ES-I3 (cell line): ENCODE data around the gene ITGA7.

Experiments used
- H3K36me3 ChIP-seq: 2 replicates; pipeline ENCODE4 v1.6.1; 2013; ENCODE audit warnings: mild to moderate bottlenecking, low read length, control low read depth, moderate library complexity; ENCODE audit not compliant: insufficient read depth
- H3K4me1 ChIP-seq: 2 replicates; pipeline ENCODE4 v1.6.1; 2013; ENCODE audit warnings: mild to moderate bottlenecking, control low read depth, low read length; ENCODE audit not compliant: insufficient read depth
- H3K9ac ChIP-seq: 2 replicates; pipeline ENCODE4 v1.6.1; 2013; ENCODE audit warnings: low read depth, mild to moderate bottlenecking, low read length, moderate library complexity
- H3K9me3 ChIP-seq: 2 replicates; pipeline ENCODE4 v1.6.1; 2013; ENCODE audit warnings: mild to moderate bottlenecking, low read length, moderate library complexity; ENCODE audit not compliant: control insufficient read depth, insufficient read depth

The ITGA7 gene

GRCh38 chr12:55676707-55677106 lies 31.0 kb downstream of the ITGA7 start:
- Histone ChIP-seq H3K4me1 (no peaks in the 10 kb centered on the region; the same call in 1 of the 2 replicates), H3K9me3 (no peaks in the 10 kb centered on the region), H3K9ac (no peak overlapping the region), H3K36me3 (no peaks in the 10 kb centered on the region)

GRCh38 chr12:55675666-55676065 lies 32.0 kb downstream of the ITGA7 start:
- Histone ChIP-seq H3K4me1 (no peaks in the 10 kb centered on the region), H3K36me3 (no peaks in the 10 kb centered on the region), H3K9ac (no peak overlapping the region), H3K9me3 (no peaks in the 10 kb centered on the region)

GRCh38 chr12:55673638-55674037 lies 34.1 kb downstream of the ITGA7 start:
- H3K9ac ChIP-seq: no peak overlapping the region
- no peaks in the 10 kb centered on the region for H3K9me3 ChIP-seq
- no peaks in the 10 kb centered on the region for H3K4me1 ChIP-seq
- H3K36me3 ChIP-seq: no peaks in the 10 kb centered on the region

DNA sequence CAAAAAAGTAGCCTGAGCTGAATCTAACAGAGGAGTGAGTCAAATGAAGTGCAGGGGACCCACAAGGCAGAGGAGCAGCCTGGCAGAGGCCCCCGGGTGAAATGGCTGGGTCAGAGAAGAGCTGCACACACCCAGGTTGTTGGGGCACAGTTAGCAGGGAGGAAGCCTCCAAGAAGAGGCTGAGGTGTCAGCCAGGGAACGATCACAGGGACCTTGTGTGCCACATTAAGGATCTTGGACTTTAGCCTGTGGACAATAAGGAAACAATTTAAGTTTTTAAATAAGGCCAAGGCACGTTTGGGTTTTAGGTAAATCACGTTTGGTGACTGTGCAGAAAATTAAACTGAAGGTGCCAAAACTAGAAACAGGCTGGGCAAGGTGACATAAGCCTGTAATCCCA lies 36.0 kb downstream of the ITGA7 start:
- Histone ChIP-seq H3K9ac (no peak overlapping the region), H3K4me1 (no peaks in the 10 kb centered on the region), H3K9me3 (no peaks in the 10 kb centered on the region)

DNA sequence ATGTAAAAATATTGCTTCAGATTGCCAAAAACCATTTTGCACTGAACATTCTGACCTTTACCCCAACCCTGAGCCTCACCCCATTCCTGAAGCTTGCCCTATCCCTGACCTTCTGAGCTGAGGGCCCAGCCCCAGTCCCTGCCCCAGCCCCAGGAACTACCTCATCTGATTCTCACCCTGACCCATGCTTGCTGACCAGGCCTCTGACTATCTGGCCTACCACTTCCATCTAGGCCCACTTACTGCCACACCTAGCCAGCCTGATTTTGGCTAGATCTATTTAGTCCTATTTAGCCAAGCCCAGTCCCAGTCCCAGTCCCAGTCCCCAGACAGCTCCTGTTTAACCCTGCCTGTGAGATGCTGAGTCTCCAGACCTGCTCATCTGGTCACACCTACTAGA lies 37.4 kb downstream of the ITGA7 start:
- Histone ChIP-seq H3K9ac (no peak overlapping the region), H3K36me3 (no peaks in the 10 kb centered on the region), H3K4me1 (no peaks in the 10 kb centered on the region), H3K9me3 (no peaks in the 10 kb centered on the region)

More for the DNA sequence above, 36.0 kb downstream of the ITGA7 start:
- no peaks in the 10 kb centered on the region for H3K36me3 ChIP-seq

GRCh38 chr12:55666508-55666907 lies 41.2 kb downstream of the ITGA7 start:
- Histone ChIP-seq H3K9ac (no peak overlapping the region), H3K36me3 (no peaks in the 10 kb centered on the region), H3K4me1 (no peaks in the 10 kb centered on the region)

DNA sequence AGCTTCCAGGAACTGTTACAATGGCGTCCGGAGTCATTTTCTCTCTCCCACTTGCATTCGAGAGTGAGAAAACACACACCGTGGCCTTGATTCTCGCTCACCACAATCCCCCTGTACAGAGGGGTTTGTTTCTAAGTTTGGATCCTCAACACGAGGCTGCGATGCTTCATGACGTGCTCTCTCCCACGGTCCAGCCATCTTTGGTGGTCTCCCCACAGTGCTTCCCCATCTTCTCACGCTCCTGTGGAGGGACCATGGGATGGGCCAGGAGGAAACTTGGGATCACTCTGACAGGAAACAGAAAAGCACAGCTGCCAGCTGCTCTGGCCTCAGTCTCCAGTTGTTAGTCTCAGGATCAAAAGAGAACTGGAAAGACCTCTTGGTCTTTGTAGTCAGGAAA lies 42.9 kb downstream of the ITGA7 start:
- Histone ChIP-seq H3K36me3 (no peaks in the 10 kb centered on the region), H3K4me1 (no peaks in the 10 kb centered on the region), H3K9me3 (no peaks in the 10 kb centered on the region)

More at GRCh38 chr12:55666508-55666907, 41.2 kb downstream of the ITGA7 start:
- no peaks in the 10 kb centered on the region for H3K9me3 ChIP-seq

DNA sequence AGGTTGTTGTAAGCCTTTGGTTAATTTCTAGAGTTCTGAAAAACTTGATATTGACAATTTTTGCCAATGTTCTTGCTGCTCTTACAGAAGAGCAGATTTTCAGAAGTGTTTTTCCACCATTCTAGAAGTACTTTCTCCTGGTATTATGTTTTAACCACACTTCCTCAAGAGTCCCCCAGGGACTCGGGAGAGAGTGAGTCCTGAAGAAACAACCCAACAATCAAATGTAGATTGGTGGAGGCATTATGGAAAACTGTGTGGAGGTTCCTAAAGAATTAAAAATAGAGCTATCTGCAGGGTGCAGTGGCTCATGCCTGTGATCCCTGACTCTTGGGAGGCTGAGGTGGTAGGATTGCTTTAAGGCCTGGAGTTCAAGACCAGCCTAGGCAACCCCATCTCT lies 44.3 kb downstream of the ITGA7 start:
- Histone ChIP-seq H3K4me1 (no peaks in the 10 kb centered on the region), H3K36me3 (no peaks in the 10 kb centered on the region), H3K9me3 (no peaks in the 10 kb centered on the region), H3K9ac (no peak overlapping the region)

More for the DNA sequence above, 42.9 kb downstream of the ITGA7 start:
- H3K9ac ChIP-seq: no peak overlapping the region

GRCh38 chr12:55659486-55660385 lies 48.0 kb downstream of the ITGA7 start:
- Histone ChIP-seq H3K9me3 (no peaks in the 10 kb centered on the region), H3K4me1 (no peaks in the 10 kb centered on the region), H3K36me3 (no peaks in the 10 kb centered on the region), H3K9ac (no peak overlapping the region)

DNA sequence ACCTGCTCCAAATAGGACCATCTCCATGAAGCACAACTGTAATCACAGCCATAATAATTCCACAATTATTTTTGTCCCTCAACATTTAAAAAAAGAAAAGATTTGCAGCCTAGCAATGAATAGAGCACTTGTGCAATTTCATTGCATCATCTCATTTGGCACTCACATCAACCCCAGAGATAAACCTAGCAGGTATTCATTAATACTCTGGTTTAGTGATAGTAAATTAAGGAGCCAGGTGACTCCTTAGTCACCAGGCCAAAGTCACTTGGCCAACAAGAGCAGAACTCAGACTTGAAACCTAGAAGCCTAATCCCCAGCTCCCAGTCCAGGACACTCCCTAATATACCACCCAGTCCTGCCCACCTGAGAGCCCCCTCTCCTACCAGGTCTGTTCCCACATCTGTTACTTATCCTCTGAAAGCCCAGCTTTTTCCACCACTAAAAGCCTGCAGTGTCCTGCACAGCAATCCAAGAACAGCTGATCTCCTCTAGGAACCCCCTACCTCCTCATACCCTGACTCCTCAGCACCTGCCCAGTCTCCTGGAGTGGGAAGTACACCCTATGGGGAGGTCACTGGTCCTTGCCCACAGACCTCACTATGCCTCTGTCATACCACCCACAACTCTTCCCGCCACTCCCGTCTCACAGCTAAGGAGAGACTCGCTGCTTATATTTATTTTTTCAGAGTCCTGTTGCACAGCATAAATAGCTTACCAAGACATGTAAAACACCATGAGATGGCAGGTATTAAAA lies 48.9 kb downstream of the ITGA7 start:
- Histone ChIP-seq H3K9me3 (no peaks in the 10 kb centered on the region), H3K36me3 (no peaks in the 10 kb centered on the region), H3K9ac (no peak overlapping the region), H3K4me1 (no peaks in the 10 kb centered on the region)

- Histone ChIP-seq H3K4me1 (no peaks in the 10 kb centered on the region), H3K36me3 (no peaks in the 10 kb centered on the region), H3K9ac (no peak overlapping the region), H3K9me3 (no peaks in the 10 kb centered on the region)
These were observed 49.5 kb downstream of the ITGA7 start for GRCh38 chr12:55658212-55658611.

DNA sequence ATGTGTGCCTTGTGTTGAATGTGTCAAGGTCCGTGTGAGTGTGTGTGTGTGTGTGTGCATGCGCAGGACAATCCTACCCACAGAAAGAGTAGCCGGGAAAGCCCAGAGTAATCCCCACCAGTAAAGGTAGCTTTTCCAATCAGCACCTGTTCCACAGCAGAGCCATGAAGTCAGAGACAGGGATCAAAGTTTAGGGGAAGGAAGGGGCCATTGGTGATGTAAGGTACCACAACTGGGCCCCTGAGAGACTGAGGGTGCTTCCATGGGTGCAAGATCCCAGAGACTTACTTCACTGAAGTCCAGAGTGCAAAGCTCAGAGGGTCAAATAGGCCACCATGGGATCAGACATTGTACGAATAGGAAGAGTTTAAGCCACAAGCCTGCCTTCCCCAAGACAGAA lies 50.5 kb downstream of the ITGA7 start:
- Histone ChIP-seq H3K9ac (no peak overlapping the region), H3K36me3 (no peaks in the 10 kb centered on the region), H3K9me3 (no peaks in the 10 kb centered on the region), H3K4me1 (no peaks in the 10 kb centered on the region)

DNA sequence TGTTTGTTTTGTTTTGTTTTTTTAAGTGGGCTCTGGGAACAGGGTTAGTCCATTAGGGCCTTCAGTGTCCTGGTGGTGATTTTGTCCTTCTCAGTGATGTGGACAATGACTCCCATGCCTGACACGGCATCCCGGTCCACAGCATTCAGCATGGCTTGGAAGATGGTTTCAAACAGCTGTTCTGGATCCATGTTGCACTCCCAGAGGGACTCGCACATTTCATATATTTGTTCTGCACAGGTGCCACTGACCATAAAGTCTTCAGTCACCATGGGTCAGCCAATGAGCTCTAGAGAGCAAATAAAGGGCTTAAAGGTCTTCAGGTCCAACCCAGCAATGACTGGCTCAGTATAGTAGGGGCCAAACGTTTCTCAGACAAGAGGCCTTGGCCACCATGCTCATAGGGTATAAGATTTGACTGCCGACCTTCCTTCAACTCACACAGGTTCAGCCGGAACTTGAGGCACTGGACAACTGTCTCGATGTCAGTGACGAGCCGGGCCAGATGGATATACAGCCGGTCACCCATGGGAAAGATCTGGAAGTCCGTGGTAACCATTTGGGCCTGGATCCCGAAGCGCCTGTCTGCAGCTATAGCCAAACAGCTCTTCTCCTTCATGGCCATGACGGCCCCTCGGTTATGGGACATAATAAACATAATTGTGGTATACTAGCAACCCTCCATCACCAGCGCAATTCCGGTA lies 53.0 kb downstream of the ITGA7 start:
- Histone ChIP-seq H3K36me3 (no peaks in the 10 kb centered on the region), H3K9ac (no peak overlapping the region), H3K9me3 (no peaks in the 10 kb centered on the region), H3K4me1 (no peaks in the 10 kb centered on the region)

GRCh38 chr12:55653031-55653430 lies 54.7 kb downstream of the ITGA7 start:
- H3K9ac ChIP-seq: no peak overlapping the region
- H3K4me1 ChIP-seq: no peaks in the 10 kb centered on the region
- H3K36me3 ChIP-seq: no peaks in the 10 kb centered on the region
- H3K9me3 ChIP-seq: no peaks in the 10 kb centered on the region; the same call in 1 of the 2 replicates
